Esophagus muscularis mucosa (tissue), 4 donors: Measurements from ENCODE around the gene TRAK2.
A peak's percentile ranks its signal among the peaks of the same experiment; 100 is the strongest.

Experiments used
- EP300 ChIP-seq: sonication (generic); formaldehyde crosslinking; IDR thresholded peaks from one replicate; pipeline ENCODE4 v1.6.1; 2017; ENCODE audit warnings: antibody characterized with exemption
- POLR2A ChIP-seq: fragments of 450-650 bp; IDR thresholded peaks from one replicate; pipeline ENCODE4 v1.6.1; 2017; ENCODE audit warnings: antibody characterized with exemption, moderate library complexity, mild to moderate bottlenecking, low read depth
- POLR2AphosphoS5 ChIP-seq, 2 donors: sonication (generic); formaldehyde crosslinking; IDR thresholded peaks; one replicate each; pipeline ENCODE4 v1.6.1; 2017; ENCODE audit warnings: antibody characterized with exemption in 2 of 2
- TF ChIP-seq, protein P1 (sequence below), 3 experiments: fragments of 200-600 bp in 2 of 3; fragments of 450-650 bp in 1 of 3; sonication (generic) in 2 of 3; IDR thresholded peaks; one replicate each; pipeline ENCODE4 v1.5.1; 2017 to 2019; ENCODE audit warnings: antibody characterized with exemption in 3 of 3, mild to moderate bottlenecking in 2 of 3, moderate library complexity in 1 of 3

DNA sequence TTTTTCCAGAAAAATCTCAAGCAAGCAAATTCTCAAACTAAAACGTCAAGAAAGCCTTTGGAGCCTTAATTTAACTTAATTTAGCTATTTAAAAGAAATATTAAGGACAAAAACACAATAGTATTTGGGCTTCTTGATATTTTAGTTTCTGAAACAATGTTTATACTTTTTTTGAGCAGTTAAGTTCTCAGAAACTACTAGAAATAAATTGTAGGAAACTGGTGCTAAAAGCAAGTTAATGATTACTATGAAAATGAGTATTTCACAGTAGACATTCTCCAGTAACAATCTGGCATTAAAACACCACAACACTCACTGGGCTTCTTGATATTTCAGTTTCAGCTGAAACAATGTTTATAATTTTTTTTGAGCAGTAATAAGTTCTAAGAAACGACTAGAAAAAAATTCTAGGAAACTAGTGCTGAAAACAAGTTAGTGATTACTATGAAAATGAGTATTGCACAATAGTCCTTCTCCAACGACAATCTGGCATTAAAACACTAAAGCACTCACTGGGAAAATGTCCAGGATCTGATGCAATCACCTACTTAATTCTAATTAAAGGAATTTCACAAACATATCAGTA, 45.1 kb downstream of the TRAK2 start:
- TF ChIP-seq, protein P1, sequence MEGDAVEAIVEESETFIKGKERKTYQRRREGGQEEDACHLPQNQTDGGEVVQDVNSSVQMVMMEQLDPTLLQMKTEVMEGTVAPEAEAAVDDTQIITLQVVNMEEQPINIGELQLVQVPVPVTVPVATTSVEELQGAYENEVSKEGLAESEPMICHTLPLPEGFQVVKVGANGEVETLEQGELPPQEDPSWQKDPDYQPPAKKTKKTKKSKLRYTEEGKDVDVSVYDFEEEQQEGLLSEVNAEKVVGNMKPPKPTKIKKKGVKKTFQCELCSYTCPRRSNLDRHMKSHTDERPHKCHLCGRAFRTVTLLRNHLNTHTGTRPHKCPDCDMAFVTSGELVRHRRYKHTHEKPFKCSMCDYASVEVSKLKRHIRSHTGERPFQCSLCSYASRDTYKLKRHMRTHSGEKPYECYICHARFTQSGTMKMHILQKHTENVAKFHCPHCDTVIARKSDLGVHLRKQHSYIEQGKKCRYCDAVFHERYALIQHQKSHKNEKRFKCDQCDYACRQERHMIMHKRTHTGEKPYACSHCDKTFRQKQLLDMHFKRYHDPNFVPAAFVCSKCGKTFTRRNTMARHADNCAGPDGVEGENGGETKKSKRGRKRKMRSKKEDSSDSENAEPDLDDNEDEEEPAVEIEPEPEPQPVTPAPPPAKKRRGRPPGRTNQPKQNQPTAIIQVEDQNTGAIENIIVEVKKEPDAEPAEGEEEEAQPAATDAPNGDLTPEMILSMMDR (IDR thresholded peaks at IDR 0.05) = no peak
- TF ChIP-seq EP300 (no peak), POLR2AphosphoS5 (IDR thresholded peaks at IDR 0.05) (peak in 1 of 2 donors; percentile 65), POLR2A (no peak)
